T-helper 9 cell (primary cell): ENCODE results near the gene BCDIN3D.
A peak's percentile ranks its signal among the peaks of the same experiment; 100 is the strongest.
"Not testable (repeated sequence)": the region's sequence is repeated elsewhere in the genome, so short reads cannot be mapped to it uniquely, and the experiment has no call there.

ENCODE experiments used
- DNase-seq: peaks from one replicate; pipeline ENCODE4 v3.0.0-alpha.2; 2020

BCDIN3D gene

GRCh38 chr12:49876070-49876469 lies 33.2 kb upstream of the BCDIN3D start:
- DNase-seq, result no peak

- DNase-seq, result no peak
Measured at GRCh38 chr12:49875115-49875720, 32.3 kb upstream of the BCDIN3D start.

- no peak for DNase-seq
Measured at GRCh38 chr12:49874142-49874897, 31.4 kb upstream of the BCDIN3D start.

DNA sequence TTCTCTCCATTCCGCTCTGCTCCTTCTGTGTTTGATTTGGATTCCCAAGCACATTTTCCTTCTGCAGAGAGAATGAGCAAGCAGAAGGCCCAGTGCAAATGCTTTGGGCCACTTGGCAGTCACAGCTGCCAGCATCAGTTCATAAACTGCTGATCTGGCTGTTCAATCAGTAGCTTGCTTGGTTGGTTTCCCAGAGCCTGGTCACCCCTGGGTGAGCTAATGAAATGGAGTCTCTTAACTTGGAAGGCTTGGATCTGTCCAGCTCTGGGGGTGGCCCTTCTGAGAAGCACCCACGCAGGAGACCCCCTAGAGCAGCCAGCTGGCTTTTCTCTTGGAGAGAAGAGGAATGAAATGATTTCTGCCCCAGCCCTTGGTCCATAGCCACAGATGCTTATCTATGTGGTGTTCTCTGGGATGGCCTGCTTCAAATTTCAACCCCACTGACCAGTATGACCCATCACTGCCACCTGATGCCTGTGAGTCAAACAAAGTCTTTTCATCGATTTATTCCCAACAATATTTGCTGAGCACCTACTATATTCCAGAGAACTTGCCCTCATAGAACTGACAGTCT lies 30.5 kb upstream of the BCDIN3D start:
- no peak for DNase-seq

DNA sequence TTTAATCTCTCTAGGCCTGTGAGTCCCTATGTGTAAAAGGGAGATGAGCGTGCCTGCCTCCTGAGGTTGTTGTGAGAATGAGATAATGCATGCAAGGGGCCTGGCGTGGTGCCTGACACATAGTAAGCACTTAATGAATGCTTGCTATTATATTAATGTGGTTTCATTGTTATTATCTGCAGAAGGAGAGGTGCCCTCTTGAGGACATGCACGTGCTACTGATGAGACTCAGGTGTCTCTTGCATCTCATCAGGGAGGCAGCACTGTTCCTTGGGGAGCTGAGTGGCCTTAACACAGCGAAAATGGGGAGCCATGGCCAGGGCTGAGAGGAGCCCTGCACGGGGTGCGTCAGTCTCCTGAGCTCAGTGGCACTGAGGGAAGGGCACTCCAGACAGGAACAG lies 29.9 kb upstream of the BCDIN3D start:
- no peak for DNase-seq

GRCh38 chr12:49872381-49872780 lies 29.5 kb upstream of the BCDIN3D start:
- DNase-seq, result no peak

DNA sequence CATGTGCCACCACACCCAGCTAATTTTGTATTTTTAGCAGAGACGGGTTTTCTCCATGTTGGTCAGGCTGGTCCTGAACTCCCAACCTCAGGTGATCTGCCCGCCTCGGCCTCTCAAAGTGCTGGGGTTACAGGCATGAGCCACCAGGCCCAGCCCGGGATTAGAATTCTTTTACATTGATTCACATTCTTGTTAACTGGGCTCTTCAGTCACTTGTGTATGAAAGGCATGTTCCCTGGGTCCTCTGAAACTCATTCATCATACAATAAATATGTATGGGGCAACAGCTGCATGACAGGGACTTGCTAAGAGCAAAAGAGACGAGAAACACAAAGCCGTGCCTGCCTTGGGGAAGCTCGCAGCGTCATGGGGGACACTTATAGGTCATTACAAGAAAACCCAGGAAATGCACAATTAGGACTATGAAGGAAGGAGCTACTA lies 28.9 kb upstream of the BCDIN3D start:
- DNase-seq, result not testable (repeated sequence)

DNA sequence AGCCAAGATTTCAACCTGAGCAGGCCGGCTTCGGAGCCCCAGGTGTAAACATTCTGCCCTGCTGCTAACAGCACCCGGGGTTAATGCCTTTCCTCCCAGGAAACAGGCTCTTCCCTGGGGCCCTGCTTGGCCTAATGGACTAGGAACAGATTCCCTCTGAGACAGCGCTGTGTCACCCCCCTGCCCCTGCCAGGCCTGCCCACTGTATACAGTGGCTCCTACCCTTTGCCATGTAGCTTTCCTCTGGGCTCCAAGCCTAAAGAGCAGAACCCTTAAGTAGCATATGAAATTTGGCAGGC lies 28.3 kb upstream of the BCDIN3D start:
- no peak for DNase-seq

- DNase-seq, result no peak
Measured at GRCh38 chr12:49870501-49871262, 27.8 kb upstream of the BCDIN3D start.

DNA sequence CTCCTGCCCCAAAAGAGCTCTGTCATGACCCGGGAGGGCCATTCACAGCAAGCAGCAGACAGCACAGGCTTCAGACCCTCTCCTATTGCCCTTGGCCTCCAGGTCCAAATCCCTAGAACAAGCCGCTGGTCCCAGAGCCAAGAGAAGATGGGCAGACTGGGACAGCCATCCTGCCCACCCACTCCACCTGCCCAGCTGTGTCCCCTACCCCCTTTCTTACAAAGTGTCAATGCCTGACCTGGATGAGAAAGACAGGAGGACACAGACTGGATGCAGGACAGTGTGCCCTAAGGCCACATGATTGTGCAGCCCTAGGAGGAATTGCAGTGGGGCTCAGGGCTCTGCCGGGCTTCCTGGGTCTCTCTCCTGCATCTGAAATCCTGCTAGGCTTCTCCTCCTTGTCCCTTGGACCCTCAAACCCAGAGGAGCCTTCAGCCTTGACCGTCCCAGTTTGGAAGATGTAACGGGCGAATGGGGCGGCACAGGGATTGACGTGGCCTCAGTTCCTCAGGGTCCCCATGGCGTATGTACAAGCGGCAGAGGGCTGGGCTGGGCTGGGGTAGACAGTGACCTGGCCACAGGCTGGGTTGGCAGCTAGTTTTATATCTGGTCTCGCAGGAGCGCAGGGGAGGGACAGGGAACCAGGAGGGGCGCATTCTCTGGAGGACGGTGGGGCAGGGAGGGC lies 27.1 kb upstream of the BCDIN3D start:
- DNase-seq, result no peak

DNA sequence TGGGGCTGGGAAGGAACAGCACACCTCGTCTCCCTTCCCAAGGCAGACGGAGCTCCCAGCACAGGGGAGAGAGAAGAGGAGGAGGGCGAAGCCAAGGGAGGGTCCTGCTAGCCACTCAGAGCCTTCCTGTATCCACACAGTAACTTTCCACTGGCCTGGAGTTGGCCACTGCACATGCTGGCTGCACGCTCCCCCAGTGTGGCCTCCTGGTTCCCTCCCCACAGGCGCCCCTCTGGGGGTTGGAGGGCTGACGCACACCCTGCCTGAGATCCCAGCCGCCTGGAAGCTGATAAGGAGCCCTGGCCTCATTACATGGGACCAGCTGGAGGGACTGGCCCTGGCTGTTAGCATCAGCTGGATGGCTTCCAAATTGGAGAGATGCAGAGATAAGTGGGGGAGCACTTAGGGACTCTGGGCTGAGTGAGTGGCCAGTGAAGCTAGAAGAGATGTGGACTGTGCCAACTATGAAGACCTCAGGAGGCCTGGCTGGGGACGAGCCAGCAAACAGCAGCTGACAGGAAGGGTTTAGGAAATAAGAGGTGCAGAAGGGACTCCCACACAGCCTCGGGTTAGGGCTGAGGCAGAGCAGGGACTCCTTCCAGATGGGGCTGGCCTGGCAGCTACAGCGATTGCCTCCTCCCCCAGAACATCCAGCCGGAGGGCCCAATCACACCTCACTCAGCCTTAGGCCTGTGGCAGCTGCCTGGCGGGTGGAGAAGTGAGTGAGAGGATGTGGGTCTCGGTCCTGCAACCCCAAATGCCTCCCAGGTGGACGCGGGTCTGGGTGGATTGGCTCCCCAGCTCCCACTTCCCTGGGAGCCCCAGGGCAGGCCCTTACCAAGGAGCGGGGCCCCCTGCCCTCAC lies 26.3 kb upstream of the BCDIN3D start:
- no peak for DNase-seq

DNA sequence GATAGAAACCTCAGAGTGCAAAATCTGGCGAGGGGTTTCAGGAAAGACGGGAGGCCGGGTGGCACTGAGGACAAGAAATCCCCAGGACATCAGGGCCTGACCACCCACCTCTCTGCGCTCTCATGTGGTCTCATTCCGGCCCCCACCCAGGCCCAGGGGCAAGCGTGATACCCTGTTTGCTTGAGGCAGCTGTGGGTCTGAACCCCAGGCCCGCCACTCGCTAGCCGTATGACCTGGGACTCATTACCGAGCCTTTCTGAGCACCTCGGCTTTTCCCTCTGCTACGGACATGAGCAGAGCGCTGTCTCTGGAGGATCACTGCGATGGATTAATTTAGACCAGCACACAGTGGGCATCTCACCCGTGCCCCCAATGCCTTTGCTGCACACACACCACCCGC lies 25.5 kb upstream of the BCDIN3D start:
- no peak for DNase-seq

DNA sequence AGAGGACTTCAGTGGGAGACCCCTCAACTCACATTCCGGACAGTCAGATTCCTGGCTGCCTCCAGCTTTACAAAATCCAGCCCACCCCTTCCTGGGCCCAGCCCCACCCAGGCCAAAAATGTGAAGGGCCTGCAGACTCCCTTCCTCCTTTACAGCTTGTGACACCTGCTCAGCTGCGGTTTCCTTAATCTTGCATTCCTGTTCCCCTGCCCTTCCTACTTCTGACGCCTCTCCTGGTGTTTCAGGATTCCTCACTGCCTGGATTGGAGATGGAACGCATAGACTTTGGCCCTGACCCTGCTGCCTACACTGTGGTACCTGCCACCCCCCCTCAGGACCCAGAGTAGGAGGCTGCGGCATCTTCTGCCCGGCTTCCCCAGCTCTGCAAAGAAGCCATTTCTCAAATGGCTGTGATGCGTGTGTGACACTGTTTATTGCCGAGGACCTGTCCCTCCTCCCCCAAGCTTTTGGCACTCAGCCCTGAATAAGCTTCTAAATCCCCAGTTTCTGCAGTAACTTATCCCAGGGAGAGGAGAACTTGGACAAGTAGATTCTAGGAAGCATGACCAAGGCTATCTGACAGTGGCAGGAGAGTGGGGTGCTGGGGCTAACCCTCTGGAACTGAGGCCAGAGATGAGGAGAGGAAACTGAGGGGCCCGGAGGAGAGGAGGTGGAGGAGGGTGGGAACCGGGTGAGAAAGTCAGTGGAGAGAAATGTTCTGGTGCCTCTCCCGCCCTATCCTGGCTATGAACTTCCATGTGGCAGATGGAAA lies 24.9 kb upstream of the BCDIN3D start:
- DNase-seq, result no peak

- peak; percentile 68 for DNase-seq
Measured at GRCh38 chr12:49866859-49867569, 24.1 kb upstream of the BCDIN3D start.

- no peak for DNase-seq
Measured at GRCh38 chr12:49865782-49866135, 22.9 kb upstream of the BCDIN3D start.

- no peak for DNase-seq
Measured at GRCh38 chr12:49865109-49865781, 22.3 kb upstream of the BCDIN3D start.

DNA sequence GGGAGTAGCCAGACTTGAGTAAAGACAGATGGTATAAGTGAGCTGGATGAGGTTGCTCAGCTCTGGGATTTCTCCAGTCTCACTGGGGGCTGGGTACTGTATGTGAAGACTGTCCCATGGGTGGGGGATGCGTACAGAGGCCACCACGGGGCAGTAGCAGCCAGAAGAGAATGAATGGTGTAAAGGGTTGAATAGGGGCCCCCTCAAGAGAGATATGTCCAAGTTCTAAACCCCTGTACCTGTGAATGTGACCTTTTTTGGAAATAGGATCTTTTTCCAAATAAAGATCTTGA lies 21.8 kb upstream of the BCDIN3D start:
- no peak for DNase-seq

- no peak for DNase-seq
Measured at GRCh38 chr12:49863946-49864797, 21.3 kb upstream of the BCDIN3D start.

GRCh38 chr12:49860921-49861320 lies 18.0 kb upstream of the BCDIN3D start:
- not testable (repeated sequence) for DNase-seq
